ENCODE data around the gene CAMTA1.

GRCh38 chr1:7488475-7488842 lies 703.2 kb downstream of the CAMTA1 start:
- no peak for TF ChIP-seq EZH2 (IDR thresholded peaks at IDR 0.05)
- TF ChIP-seq REST (IDR thresholded peaks at IDR 0.05; ENCODE audit: low read depth), result no peak
- TF ChIP-seq ZNF274 (IDR thresholded peaks at IDR 0.05; ENCODE audit: low read depth, low read length), result no peak
- TF ChIP-seq POLR2A (IDR thresholded peaks at IDR 0.05; ENCODE audit: borderline replicate concordance, extremely low read depth, insufficient read depth, insufficient read length), result no peak
- TF ChIP-seq MAX (IDR thresholded peaks at IDR 0.05), result no peak
- TF ChIP-seq CTCF (IDR thresholded peaks at IDR 0.05 in 2 of 3, conservative IDR thresholded peaks at IDR 0.05 in 1 of 3; ENCODE audit: borderline replicate concordance in 1 of 3, insufficient read depth in 1 of 3, low read depth in 2 of 3, low read length in 2 of 3), result no peak
- no peak for TF ChIP-seq ZBTB33 (IDR thresholded peaks at IDR 0.05; ENCODE audit: extremely low read depth, insufficient replicate concordance, low read length)

Data from HCT116 (cell line).